Activated naive CD4-positive, alpha-beta T cell treated with anti-CD3 and anti-CD28 coated beads, Interleukin-2, amount 50 U/mL, for 16 hours (primary cell): Measurements from ENCODE around the gene DYNLT1.

Source experiments
- DNase-seq: peaks from one replicate; pipeline ENCODE4 v3.0.0-alpha.2; 2020

Gene DYNLT1

DNA sequence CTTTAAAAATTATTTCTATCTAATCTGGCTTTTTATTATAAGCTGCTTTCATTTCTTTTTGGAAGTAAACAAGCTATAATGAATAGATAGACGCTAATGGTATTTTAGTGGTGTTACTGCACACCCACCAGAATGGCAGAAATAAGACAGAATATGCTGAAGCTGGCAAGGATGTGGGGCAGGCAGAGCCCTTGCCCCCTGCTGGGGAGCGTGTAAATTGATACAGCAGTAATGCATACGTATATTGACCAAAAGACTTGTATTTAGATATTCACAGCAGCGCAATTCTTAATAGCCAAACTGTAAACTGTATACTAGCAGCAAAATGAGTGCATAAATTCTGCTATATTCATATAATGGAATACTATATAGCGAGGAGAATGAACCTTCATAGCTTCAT, 49.3 kb downstream of the DYNLT1 start:
- DNase-seq, result no peak

DNA sequence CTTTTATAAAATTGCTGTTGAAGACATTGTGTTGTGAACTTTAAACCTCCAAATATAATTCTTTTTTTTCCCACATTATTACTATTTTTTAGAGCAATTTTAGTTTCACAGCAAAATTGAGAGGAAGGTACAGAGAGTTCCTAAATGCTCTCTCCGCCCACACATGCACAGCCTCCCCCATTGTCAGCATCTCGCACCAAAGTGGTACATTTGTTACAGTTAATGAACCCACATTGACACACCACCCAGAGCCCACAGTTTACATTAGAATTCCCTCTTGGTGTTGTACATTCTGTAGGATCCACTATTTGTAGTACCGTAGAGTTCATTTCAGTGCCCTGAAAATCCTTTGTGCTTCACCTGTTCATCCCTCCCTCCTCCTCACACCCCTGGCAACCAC, 50.9 kb downstream of the DYNLT1 start:
- DNase-seq, result no peak

DNA sequence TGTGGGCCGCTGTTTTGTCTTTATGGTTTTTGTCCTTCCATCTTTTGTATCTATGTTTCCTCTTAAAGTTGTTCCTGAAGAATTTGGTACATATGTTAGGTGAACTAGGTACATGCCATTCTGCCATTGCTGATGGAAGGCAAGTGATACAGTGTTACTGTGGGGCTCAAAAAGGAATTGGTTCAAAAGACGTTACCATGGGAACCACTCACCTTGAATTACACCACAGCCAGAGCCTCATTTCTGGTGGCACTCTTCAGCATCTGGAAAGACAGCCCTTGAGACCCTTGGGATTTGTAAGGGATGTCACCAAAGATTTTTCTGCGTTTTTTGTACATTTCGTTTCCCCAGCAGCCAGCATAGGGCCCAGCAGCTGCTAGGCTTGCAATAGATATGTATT, 52.7 kb downstream of the DYNLT1 start:
- DNase-seq, result no peak

DNA sequence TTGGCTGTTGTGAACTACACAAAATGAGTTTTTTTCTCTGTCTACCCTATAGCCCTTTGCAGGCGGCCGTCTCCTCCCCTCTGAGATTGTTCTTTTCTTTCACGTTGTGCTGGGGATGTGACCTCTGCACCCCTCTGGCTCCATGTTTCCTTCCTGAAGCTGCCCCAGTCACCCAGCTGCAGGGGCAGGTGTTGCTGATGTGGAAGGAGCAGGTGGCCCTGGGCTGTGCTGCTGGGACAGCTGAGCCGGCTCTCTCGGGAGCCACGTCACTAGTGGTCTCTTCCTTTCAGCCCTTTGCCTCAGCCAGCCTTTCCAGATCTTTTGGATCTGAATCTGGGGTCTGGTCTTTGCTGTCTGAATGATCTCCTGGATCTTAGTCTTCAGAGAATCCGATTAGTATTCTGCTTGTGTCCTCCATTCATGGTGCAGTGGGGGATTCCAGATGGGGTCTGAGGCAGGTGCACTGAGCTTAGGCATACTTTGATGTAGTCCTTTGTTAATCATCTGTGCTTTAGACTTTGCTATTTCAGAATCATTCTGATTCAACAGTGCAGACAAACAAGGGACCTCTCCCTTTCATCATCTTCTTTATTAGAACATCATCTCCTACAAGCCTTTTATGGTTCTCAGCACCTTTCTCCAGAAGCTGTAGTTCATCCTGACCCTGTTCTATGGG, 53.3 kb downstream of the DYNLT1 start:
- DNase-seq, result no peak

DNA sequence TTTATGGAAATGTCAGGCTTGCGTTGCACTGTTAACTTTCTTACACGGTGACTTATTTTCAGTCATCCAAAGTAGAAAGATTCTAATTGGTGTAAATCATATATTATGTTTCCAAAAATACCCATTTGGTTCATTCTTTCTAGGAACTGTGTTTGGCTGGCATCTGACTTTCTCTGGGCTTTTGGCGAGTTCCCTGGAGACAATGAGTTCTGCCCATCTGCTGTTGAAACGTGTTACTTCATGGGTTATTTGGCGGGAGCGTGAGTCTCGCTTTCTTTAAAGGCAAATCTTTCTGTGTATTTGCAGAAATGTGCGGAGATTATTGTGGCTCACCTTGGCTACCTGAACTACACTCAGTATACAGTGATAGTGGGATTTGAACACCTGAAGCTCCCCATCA, 55.2 kb downstream of the DYNLT1 start:
- DNase-seq, result no peak

DNA sequence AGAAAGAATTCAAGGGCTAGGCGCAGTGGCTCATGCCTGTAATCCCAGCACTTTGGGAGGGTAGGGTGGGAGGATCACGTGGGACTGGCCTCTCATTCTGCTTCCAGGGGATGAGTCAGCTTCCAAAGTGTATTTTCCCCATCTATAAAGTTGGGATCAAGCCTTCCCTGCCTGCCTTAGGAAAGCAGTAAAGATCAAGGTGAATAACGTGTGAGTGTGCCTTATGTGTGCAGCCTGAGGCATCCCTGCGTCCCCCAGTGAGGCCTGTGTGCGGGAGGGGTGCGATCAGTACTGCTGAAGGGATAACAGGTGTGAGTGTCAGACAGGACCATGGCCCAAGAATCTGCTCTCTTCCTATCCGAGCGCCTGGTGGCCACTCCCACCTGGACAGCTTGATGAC, 57.9 kb downstream of the DYNLT1 start:
- DNase-seq, result no peak
